HG03064 (cell line): ENCODE results near the gene AP1M1.
"Not testable (repeated sequence)": the region's sequence is repeated elsewhere in the genome, so short reads cannot be mapped to it uniquely, and the experiment has no call there.

ENCODE experiments used
- ATAC-seq: cut with Tn5 transposase; IDR thresholded peaks from one replicate; pipeline ENCODE4 v1.9.1; 2021; ENCODE audit warnings: low read depth; ENCODE audit not compliant: unreplicated experiment

Gene AP1M1

GRCh38 chr19:16259385-16260159 is 61.9 kb downstream of the AP1M1 start:
- ATAC-seq = no peak

- ATAC-seq = no peak
Measured at GRCh38 chr19:16260160-16260811, 62.6 kb downstream of the AP1M1 start.

GRCh38 chr19:16260812-16261161 is 63.1 kb downstream of the AP1M1 start:
- ATAC-seq = no peak

- no peak for ATAC-seq
Measured at GRCh38 chr19:16261584-16262368, 64.1 kb downstream of the AP1M1 start.

- no peak for ATAC-seq
Measured at GRCh38 chr19:16262618-16263017, 64.9 kb downstream of the AP1M1 start.

GRCh38 chr19:16263141-16263761 is 65.5 kb downstream of the AP1M1 start:
- no peak for ATAC-seq

- no peak for ATAC-seq
Measured at GRCh38 chr19:16265205-16265604, 67.5 kb downstream of the AP1M1 start.

GRCh38 chr19:16265890-16266585 is 68.3 kb downstream of the AP1M1 start:
- ATAC-seq = no peak

- no peak for ATAC-seq
Measured at GRCh38 chr19:16266586-16266942, 68.9 kb downstream of the AP1M1 start.

- no peak for ATAC-seq
Measured at GRCh38 chr19:16268676-16269319, 71.1 kb downstream of the AP1M1 start.

- no peak for ATAC-seq
Measured at GRCh38 chr19:16272945-16273344, 75.2 kb downstream of the AP1M1 start.

GRCh38 chr19:16274447-16274846 is 76.7 kb downstream of the AP1M1 start:
- ATAC-seq = no peak

- no peak for ATAC-seq
Measured at GRCh38 chr19:16280306-16280705, 82.6 kb downstream of the AP1M1 start.

- ATAC-seq = no peak
Measured at GRCh38 chr19:16281743-16282142, 84.0 kb downstream of the AP1M1 start.

- no peak for ATAC-seq
Measured at GRCh38 chr19:16283210-16284061, 85.7 kb downstream of the AP1M1 start.

- ATAC-seq = no peak
Measured at GRCh38 chr19:16284505-16284904, 86.8 kb downstream of the AP1M1 start.

GRCh38 chr19:16285079-16285478 is 87.4 kb downstream of the AP1M1 start:
- not testable (repeated sequence) for ATAC-seq

GRCh38 chr19:16285769-16286498 is 88.2 kb downstream of the AP1M1 start:
- no peak for ATAC-seq
